Activated naive CD8-positive, alpha-beta T cell treated with anti-CD3 and anti-CD28 coated beads for 36 hours (primary cell): ENCODE measurements around the gene MTCP1. TPM values are rescaled to one million over a fixed set of nuclear protein-coding genes. Genes with fewer than 3 reads are reported as not detected.

ENCODE experiments used
- DNase-seq: peaks from one replicate; pipeline ENCODE4 v3.0.0; 2021
- H3K27ac Mint-ChIP-seq: one replicate; pipeline ENCODE4 v1.8.0; 2022; ENCODE audit warnings: mild to moderate bottlenecking, moderate library complexity, mixed read lengths
- H3K27me3 Mint-ChIP-seq: one replicate; pipeline ENCODE4 v1.8.0; 2022; ENCODE audit warnings: mild to moderate bottlenecking, mixed read lengths
- H3K36me3 Mint-ChIP-seq: one replicate; pipeline ENCODE4 v1.8.0; 2021; ENCODE audit warnings: mild to moderate bottlenecking, mixed read lengths
- H3K4me1 Mint-ChIP-seq: one replicate; pipeline ENCODE4 v1.8.0; 2021; ENCODE audit warnings: mixed read lengths
- H3K4me3 Mint-ChIP-seq: one replicate; pipeline ENCODE4 v1.8.0; 2022; ENCODE audit warnings: mild to moderate bottlenecking, moderate library complexity, mixed read lengths
- H3K9me3 Mint-ChIP-seq: one replicate; pipeline ENCODE4 v1.8.0; 2022; ENCODE audit warnings: mixed read lengths
- total RNA-seq, 2 experiments: library from RNA; stranded (reverse); gene quantifications; one replicate each; pipeline ENCODE4 v1.2.3, GENCODE V29; 2021

The MTCP1 gene
- total RNA-seq, 2 experiments from 2014 or later: 17.2 to 19.9 TPM

DNA sequence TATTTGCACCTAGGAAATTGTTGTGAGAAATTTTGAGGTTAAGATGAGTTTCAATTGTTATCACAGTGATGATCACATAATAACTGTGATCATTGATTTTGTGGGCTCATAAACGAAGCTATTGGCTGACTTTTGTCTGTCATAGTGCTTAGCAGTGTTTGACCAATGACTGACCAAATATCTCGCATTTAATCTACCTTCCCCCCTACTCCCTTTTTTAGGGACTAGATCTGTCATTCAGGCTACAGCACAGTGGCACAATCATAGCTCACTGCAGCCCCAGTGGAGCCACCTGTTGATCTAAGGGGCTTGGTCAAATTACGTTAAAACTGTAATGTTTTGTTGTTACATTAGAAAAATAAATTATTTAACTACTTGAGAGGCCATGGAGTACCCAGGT, 42.8 kb downstream of the MTCP1 start:
- H3K4me1 Mint-ChIP-seq: peaks cover 29% of the 10 kb centered on the region
- H3K27me3 Mint-ChIP-seq: no peaks in the 10 kb centered on the region
- peak; percentile 2 for DNase-seq
- peak overlapping the region; percentile 93 for H3K27ac Mint-ChIP-seq
- peaks cover 4% of the 10 kb centered on the region for H3K36me3 Mint-ChIP-seq
- no peaks in the 10 kb centered on the region for H3K9me3 Mint-ChIP-seq
- H3K4me3 Mint-ChIP-seq: peak overlapping the region; percentile 84

DNA sequence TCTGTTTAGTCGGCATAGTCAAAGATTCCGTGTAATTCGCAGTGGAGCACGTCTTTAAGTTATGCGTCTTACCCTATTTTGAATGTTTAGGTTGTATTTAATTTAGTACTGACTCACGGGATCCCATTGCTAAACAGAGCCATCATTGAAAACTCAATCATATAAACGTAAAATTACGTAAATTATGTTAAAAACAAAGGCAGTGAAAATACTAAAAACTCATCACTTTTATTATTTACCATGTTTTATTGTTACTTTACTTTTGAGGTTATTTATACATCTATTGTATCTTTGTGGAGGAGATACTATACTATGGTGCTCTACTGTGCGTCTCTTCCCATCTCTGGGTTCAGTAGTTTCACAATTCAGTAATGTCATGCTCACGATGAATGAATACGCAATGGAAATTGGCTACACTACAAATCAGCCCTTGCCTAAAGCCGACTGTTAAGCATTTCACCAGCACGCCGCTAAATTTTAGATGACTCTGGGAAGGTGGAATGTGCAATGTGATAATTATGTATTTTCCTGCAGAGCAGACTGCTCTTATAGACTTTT, 43.3 kb downstream of the MTCP1 start:
- Mint-ChIP-seq H3K9me3 (no peaks in the 10 kb centered on the region), H3K27ac (peak overlapping the region; percentile 93), H3K36me3 (peaks cover 4% of the 10 kb centered on the region), H3K27me3 (no peaks in the 10 kb centered on the region), H3K4me1 (peaks cover 29% of the 10 kb centered on the region), H3K4me3 (peak overlapping the region; percentile 84)
- no peak for DNase-seq

DNA sequence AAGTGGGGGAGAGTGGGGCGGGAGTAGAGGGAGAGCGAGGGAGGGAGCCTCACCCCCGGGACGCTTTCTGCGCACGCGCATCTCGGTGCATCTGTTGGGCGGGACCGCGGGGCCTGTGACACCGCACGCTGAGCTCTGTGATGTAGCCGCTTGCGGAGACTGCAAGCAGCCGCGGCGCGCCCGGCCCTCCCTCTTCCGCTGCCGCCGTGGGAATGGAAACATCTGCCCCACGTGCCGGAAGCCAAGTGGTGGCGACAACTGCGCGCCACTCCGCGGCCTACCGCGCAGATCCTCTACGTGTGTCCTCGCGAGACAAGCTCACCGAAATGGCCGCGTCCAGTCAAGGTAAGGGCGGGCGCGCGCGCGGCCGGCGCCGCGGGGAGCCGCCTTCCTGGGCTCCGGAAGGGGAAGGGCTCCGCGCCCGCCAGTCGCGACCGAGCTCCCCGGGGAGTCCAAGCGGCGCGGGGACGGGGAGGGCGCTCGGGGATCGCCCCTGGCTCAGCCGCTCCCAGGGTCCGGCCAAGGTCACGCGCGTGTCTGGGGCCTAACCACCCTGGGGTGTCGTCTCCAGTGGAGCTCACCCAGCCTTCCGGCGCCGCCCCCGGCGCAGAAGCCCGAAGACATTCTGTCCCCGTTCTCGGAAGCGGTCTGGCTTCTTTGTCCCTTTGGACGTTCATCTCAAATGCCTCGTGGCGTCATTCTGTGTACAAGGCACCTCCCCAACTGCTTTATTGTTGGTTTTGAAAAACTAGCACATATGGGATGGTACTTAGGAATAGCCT, 44.0 kb downstream of the MTCP1 start, which contains the start of gene FUNDC2:
FUNDC2 (plus strand) TSS at position 118 of the 782 bp plus-strand sequence; CDS start at position 213, 95 bp downstream.
- Mint-ChIP-seq H3K4me3 (peak within 1 kb of the TSS; percentile 84), H3K4me1 (peaks cover 29% of the 10 kb centered on the region), H3K27ac (peak within 1 kb of the TSS; percentile 93), H3K27me3 (no peaks in the 10 kb centered on the region), H3K36me3 (peaks cover 4% of the 10 kb centered on the region), H3K9me3 (no peaks in the 10 kb centered on the region)
- peak; percentile 93 for DNase-seq

DNA sequence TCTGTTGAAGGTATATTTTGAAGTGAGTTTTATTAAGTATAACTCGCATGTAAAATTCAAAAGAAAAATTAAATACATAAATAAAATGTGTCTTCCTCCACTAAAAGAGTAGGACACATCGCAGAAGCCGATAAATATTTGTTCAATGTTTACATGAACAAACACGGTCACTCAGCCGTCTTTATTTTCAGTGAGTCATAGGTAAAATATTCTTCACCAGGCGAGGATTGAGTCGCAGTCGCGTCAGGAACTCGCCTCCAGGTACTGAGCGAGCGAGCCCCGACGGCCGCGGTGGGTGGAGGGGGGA, 44.6 kb downstream of the MTCP1 start:
- Mint-ChIP-seq H3K4me3 (peak overlapping the region; percentile 72), H3K27ac (peak overlapping the region; percentile 74), H3K4me1 (peaks cover 26% of the 10 kb centered on the region), H3K36me3 (peaks cover 2% of the 10 kb centered on the region), H3K27me3 (no peaks in the 10 kb centered on the region), H3K9me3 (no peaks in the 10 kb centered on the region)
- DNase-seq: no peak

DNA sequence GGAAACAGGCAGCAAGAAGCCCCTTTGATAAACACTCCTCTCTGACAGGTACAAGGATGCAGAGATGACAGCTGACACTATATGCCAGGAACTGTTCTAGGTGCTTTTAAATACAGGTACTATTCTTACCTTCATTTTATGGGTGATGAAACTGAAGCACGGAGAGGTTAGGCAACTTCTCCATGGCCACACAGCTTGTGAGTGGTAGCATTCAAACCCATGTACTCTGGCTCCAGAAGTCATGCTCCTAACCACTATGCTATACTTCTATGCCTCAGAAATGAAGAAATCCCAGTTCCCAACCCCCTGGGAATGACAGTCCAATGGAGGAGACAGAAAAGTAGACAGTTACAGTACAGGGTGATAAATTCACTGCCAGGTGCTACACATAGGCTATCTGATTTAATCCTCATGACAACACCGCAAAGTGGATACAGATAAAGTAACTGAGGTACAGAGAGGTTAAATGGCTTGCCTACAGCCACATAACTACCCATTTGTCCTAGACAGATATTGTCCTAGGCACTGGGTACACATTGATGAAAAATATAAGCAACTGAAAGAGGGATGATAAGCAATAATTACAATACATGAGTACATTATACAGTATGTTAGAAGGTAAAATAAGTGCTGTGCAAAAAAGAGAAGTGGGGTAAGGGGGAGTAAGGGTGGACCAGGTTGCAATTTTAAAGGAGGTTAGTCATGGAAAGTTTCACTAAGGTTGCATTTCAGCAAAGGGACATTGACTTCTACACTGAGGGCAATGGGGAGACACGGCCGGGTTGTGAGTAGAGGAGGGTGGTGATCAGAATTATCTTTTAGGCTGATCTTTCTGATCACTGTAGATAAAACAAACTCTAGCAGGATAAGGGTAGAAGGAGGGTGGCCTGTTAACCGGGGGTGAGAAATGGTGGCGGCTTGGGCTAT, 46.8 kb downstream of the MTCP1 start:
- Mint-ChIP-seq H3K27ac (no peak overlapping the region), H3K27me3 (no peaks in the 10 kb centered on the region), H3K4me3 (no peak overlapping the region), H3K9me3 (no peaks in the 10 kb centered on the region), H3K4me1 (peaks cover 15% of the 10 kb centered on the region), H3K36me3 (no peaks in the 10 kb centered on the region)
- no peak for DNase-seq

DNA sequence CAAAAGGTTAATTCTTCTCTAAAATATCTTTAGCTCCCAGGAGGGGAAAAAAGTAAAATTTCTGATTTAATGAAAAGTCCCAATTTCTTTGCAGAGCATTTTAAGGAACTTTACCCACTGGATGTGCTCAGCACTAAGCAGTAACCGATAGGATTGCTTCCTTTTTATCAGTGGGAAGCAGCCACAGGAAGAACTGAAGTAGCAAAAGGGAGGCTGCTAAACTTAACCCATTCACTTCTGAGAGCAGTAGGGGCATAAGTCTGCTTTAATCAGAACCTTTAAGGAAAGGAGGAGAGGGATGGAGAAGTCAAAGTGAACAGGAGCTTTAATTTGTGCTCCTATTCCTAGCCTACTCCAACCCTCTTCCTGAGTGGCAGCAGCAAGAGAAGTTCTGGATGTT, 48.4 kb downstream of the MTCP1 start, which contains the start of gene F8:
F8 (minus strand) TSS at position 139 of the 400 bp plus-strand sequence. CDS start 171 bp downstream, outside the sequence.
- Mint-ChIP-seq H3K36me3 (no peaks in the 10 kb centered on the region), H3K4me3 (no peak within 1 kb of the TSS), H3K9me3 (no peaks in the 10 kb centered on the region), H3K4me1 (peaks cover 5% of the 10 kb centered on the region), H3K27me3 (no peaks in the 10 kb centered on the region), H3K27ac (no peak within 1 kb of the TSS)
- DNase-seq: no peak

DNA sequence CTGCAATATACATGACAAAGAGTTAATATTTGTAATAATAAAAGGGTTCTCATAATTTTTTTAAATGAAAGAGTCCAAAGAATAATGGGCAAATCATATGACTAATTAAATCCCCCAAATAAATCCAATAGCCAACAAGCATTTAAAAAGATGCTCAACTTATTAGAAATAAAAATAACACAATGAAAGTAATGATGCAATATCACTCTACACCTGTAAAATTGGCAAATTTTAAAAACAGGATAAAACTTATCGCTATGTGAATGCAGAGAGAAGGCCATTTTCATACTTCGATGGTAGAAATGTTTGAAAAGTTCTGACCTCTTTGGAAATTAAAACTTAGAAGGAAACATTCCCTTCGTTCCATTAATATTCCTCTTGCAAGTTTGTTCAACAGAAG, 50.3 kb downstream of the MTCP1 start:
- no peak for DNase-seq
- Mint-ChIP-seq H3K27me3 (no peaks in the 10 kb centered on the region), H3K9me3 (no peaks in the 10 kb centered on the region)

More for the DNA sequence above, 50.3 kb downstream of the MTCP1 start:
- H3K27ac Mint-ChIP-seq: no peak overlapping the region
- peaks cover 6% of the 10 kb centered on the region for H3K4me1 Mint-ChIP-seq
- H3K36me3 Mint-ChIP-seq: no peaks in the 10 kb centered on the region
- H3K4me3 Mint-ChIP-seq: no peak overlapping the region

Other genes with a start within 250 kb of the MTCP1 start
- not detected for gene SMIM9, start 236.5 kb downstream of the MTCP1 start, total RNA-seq
- 10 to 100 TPM; 39.3 to 39.4 TPM for gene F8A1, start 184.8 kb downstream of the MTCP1 start, total RNA-seq
- gene F8, start 48.4 kb downstream of the MTCP1 start, total RNA-seq: 1 to 10 TPM; 4.3 TPM
- 10 to 100 TPM; 97.3 to 99.7 TPM for gene FUNDC2, start 44.3 kb downstream of the MTCP1 start, total RNA-seq
- gene CMC4, start within 50 bp of the MTCP1 start, total RNA-seq: 1 to 10 TPM; 4.6 to 5.0 TPM
- 10 to 100 TPM; 41.2 to 41.7 TPM for gene BRCC3, start 372 bp upstream of the MTCP1 start, total RNA-seq
- 10 to 100 TPM; 82.9 to 86.8 TPM for gene VBP1, start 145.3 kb upstream of the MTCP1 start, total RNA-seq
- 10 to 100 TPM; 13.1 to 13.2 TPM for gene RAB39B, start 193.4 kb upstream of the MTCP1 start, total RNA-seq